SU-DHL-6 (cell line): ENCODE data around the gene ZBP1.

Experiments used
- H2AFZ ChIP-seq: fragments of 200-600 bp; sonication (generic); 2 replicates; pipeline ENCODE4 v1.6.1; 2014; ENCODE audit warnings: low read depth, mild to moderate bottlenecking, moderate library complexity, mixed read lengths, antibody characterized with exemption, low read length; ENCODE audit not compliant: severe bottlenecking
- H3F3A ChIP-seq: fragments of 200-600 bp; shearing (Covaris generic); 2 replicates; pipeline ENCODE4 v1.6.0; 2016; ENCODE audit warnings: antibody characterized with exemption, mild to moderate bottlenecking; ENCODE audit not compliant: insufficient read depth
- H3K27ac ChIP-seq: fragments of 200-600 bp; sonication (generic); 2 replicates; pipeline ENCODE4 v1.5.1; 2016; ENCODE audit warnings: low read depth, mild to moderate bottlenecking, low read length, moderate library complexity, mixed read lengths
- H3K27me3 ChIP-seq: fragments of 200-600 bp; sonication (generic), shearing (Covaris generic); 2 replicates; pipeline ENCODE4 v1.6.0; 2014; ENCODE audit warnings: mild to moderate bottlenecking, low read length
- H3K36me3 ChIP-seq: fragments of 200-600 bp; sonication (generic); 2 replicates; pipeline ENCODE4 v1.6.1; 2014; ENCODE audit warnings: mild to moderate bottlenecking, low read length, mixed read lengths
- H3K4me2 ChIP-seq: fragments of 300-600, 200-600 bp; shearing (Covaris generic), sonication (generic); 2 replicates; pipeline ENCODE4 v1.6.0; 2014; ENCODE audit warnings: low read length, low read depth, mild to moderate bottlenecking; ENCODE audit not compliant: poor library complexity, severe bottlenecking
- H3K4me3 ChIP-seq: fragments of 200-600 bp; sonication (generic); 2 replicates; pipeline ENCODE4 v1.5.1; 2014; ENCODE audit warnings: antibody characterized with exemption, low read length, mild to moderate bottlenecking, mixed read lengths; ENCODE audit not compliant: insufficient read depth, poor library complexity, severe bottlenecking
- H3K79me2 ChIP-seq: fragments of 200-600 bp; sonication (generic); 2 replicates; pipeline ENCODE4 v1.6.1; 2014; ENCODE audit warnings: mild to moderate bottlenecking, low read length, moderate library complexity; ENCODE audit not compliant: insufficient read depth
- H3K9ac ChIP-seq: fragments of 200-600 bp; sonication (generic); 2 replicates; pipeline ENCODE4 v1.7.0; 2014; ENCODE audit warnings: mild to moderate bottlenecking, low read length
- H3K9me2 ChIP-seq: fragments of 200-600 bp; sonication (generic); replicated peaks from 2 replicates; pipeline ENCODE4 v1.6.1; 2014; ENCODE audit warnings: low read length; ENCODE audit not compliant: insufficient read depth
- H3K9me3 ChIP-seq: fragments of 200-600 bp; sonication (generic); 2 replicates; pipeline ENCODE4 v1.6.1; 2014; ENCODE audit warnings: low read length, mixed read lengths; ENCODE audit not compliant: insufficient read depth
- H4K20me1 ChIP-seq: fragments of 200-600 bp; sonication (generic); 2 replicates; pipeline ENCODE4 v1.6.1; 2014; ENCODE audit warnings: low read depth, mild to moderate bottlenecking, antibody characterized with exemption, low read length, moderate library complexity, mixed read lengths
- EZH2phosphoT487 ChIP-seq: fragments of 200-600 bp; sonication (generic), shearing (Covaris generic); conservative IDR thresholded peaks from 2 replicates; pipeline ENCODE4 v1.6.1; 2018; ENCODE audit warnings: mild to moderate bottlenecking, antibody characterized with exemption, low read length, moderate library complexity, mixed read lengths
- TF ChIP-seq, protein P1 (sequence below): fragments of 200-600 bp; sonication (generic); IDR thresholded peaks from one replicate; pipeline ENCODE4 v1.5.1; 2017; ENCODE audit warnings: antibody characterized with exemption, mild to moderate bottlenecking, low read length, moderate library complexity; ENCODE audit not compliant: insufficient read depth, poor library complexity, severe bottlenecking

The ZBP1 gene

DNA sequence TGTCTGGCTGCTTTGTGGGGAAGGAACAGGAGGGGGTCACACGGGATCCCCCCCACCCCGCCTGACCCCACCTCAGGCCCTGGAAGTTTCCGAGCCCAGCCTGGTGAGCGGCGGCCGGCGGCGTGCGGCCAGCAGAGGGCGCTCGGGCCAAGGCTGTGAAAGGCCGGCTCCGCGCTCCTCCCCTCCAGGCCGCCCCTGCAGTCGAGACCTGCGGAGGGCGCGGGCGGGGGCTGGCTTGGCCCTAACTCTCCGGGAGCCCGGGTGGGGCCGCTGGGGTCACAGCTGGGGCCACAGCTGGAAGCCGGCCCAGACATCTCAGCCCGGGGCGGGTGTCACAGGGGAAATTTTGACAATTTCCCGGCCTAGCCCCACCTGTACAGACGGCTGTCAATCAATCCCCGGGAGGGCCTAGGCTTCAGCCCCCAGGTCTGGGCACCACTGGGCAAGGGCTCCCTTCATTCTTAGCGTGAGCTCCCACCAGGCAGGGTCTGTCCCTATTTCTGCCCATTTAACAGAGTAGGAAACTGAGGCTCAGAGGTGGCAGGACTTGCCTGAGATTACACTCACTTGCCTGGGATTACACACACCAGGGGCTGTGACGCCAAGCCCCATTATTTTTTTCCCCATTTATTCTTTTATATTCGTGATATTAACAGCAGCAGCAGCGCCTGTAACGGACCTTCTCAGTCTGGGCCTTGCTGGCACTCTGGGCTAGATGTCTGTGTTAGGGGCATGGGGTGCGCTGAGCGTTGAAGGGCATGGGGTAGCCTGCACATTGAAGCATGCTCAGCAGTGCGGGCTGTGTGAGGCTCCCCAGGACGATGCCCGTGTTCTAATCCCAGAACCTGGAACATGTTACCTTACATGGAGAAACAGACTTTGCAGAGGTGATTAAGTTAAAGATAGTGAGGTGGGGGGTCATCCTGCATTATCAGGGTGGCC, 23.0 kb downstream of the ZBP1 start:
- H4K20me1 ChIP-seq: no peaks in the 10 kb centered on the region
- H3F3A ChIP-seq: no peaks in the 10 kb centered on the region
- no peak overlapping the region for H3K27ac ChIP-seq
- H3K79me2 ChIP-seq: no peaks in the 10 kb centered on the region
- H2AFZ ChIP-seq: no peak overlapping the region
- H3K9ac ChIP-seq: no peak overlapping the region
- TF ChIP-seq, protein P1, sequence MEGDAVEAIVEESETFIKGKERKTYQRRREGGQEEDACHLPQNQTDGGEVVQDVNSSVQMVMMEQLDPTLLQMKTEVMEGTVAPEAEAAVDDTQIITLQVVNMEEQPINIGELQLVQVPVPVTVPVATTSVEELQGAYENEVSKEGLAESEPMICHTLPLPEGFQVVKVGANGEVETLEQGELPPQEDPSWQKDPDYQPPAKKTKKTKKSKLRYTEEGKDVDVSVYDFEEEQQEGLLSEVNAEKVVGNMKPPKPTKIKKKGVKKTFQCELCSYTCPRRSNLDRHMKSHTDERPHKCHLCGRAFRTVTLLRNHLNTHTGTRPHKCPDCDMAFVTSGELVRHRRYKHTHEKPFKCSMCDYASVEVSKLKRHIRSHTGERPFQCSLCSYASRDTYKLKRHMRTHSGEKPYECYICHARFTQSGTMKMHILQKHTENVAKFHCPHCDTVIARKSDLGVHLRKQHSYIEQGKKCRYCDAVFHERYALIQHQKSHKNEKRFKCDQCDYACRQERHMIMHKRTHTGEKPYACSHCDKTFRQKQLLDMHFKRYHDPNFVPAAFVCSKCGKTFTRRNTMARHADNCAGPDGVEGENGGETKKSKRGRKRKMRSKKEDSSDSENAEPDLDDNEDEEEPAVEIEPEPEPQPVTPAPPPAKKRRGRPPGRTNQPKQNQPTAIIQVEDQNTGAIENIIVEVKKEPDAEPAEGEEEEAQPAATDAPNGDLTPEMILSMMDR: peak; percentile 92
- no peak for TF ChIP-seq EZH2phosphoT487
- no peaks in the 10 kb centered on the region for H3K36me3 ChIP-seq
- H3K9me3 ChIP-seq: no peaks in the 10 kb centered on the region
- H3K4me2 ChIP-seq: no peak overlapping the region
- no peak overlapping the region for H3K4me3 ChIP-seq
- no peaks in the 10 kb centered on the region for H3K27me3 ChIP-seq
- H3K9me2 ChIP-seq: no peaks in the 10 kb centered on the region

DNA sequence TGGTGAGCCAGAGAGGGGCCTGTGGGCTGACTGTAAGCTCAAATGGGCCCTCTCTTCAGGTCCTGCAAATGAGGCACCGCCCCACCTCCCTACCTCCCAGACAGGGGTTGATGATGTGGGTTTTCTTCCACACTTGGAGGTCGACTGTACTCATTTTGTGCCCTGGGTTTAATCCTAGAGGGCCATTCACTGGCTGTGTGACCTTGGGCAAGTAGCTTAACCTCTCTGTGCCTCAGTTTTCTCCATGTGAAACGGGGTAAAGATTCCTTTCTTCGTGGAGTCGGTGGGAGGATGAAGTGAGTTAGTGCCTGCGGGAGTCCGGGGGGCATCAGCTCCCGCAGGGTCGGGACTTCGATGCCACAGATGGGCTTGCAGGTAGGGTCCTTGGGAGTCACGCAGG, 23.9 kb downstream of the ZBP1 start:
- Histone ChIP-seq H3K79me2 (no peaks in the 10 kb centered on the region), H3K9ac (no peak overlapping the region)

DNA sequence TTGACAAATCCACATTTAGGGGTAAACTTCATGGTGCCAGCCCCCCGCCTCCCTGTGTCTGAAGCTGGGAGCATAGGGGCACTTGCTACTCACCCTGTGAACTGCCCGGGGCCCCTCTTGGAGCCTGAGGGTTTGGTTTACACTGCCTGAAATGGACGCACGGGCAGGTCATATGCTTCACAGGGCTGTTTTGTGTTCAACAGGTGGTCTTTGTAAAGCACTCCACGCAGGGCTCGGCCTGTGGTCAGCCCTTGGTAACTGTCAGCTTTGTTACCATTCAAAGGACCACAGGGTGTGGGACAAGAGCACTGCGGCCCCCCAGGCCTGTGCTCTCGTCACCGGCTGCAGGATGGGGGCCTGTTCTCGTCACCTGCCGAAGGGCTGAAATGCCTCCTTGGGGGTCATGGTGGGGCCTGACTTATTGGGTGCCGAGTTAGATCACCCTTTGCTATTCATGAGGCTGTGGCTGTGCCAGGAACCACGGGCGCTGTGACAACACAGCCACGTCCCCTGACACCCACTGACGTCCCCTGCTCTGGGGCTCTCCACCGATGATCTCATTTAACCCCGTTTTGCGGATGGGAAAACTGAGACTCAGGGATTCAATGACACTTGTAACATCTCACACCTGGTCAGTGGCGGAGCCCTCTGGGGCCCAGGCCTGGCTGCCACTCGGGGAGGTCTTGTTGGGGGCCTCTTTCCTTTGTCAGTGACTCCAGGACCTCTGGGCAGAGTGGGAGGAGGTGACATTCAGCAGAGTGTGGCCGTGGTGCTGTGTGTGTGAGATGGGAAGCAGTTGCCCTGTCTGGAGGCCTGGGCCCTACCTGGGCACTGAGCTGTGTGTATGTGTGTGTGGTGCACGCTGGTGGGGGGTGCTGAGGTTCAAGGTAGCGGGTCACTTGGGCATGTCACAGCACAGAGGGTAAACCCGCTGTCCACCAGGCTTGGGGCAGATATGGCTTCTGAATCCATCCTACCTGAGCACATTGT, 24.9 kb downstream of the ZBP1 start:
- no peaks in the 10 kb centered on the region for H3F3A ChIP-seq
- TF ChIP-seq EZH2phosphoT487: no peak
- TF ChIP-seq, protein P1: no peak
- no peak overlapping the region for H3K4me2 ChIP-seq
- H3K4me3 ChIP-seq: no peak overlapping the region
- H3K36me3 ChIP-seq: no peaks in the 10 kb centered on the region
- no peak overlapping the region for H3K27ac ChIP-seq
- no peak overlapping the region for H3K9ac ChIP-seq
- H3K27me3 ChIP-seq: no peaks in the 10 kb centered on the region
- no peaks in the 10 kb centered on the region for H3K9me2 ChIP-seq
- H3K9me3 ChIP-seq: no peaks in the 10 kb centered on the region
- no peaks in the 10 kb centered on the region for H3K79me2 ChIP-seq
- no peak overlapping the region for H2AFZ ChIP-seq
- H4K20me1 ChIP-seq: no peaks in the 10 kb centered on the region

More for the DNA sequence above, 23.9 kb downstream of the ZBP1 start:
- Histone ChIP-seq H3F3A (no peaks in the 10 kb centered on the region), H3K4me3 (no peak overlapping the region), H3K27me3 (no peaks in the 10 kb centered on the region), H2AFZ (no peak overlapping the region), H3K4me2 (no peak overlapping the region), H3K9me3 (no peaks in the 10 kb centered on the region), H3K27ac (no peak overlapping the region), H3K36me3 (no peaks in the 10 kb centered on the region), H4K20me1 (no peaks in the 10 kb centered on the region), H3K9me2 (no peaks in the 10 kb centered on the region)
- TF ChIP-seq, protein P1: no peak
- TF ChIP-seq EZH2phosphoT487: no peak
